HG02588 (cell line): ENCODE results near the gene ARHGEF4.

Source experiments
- ATAC-seq: cut with Tn5 transposase; IDR thresholded peaks from one replicate; pipeline ENCODE4 v1.9.1; 2021; ENCODE audit warnings: mild to moderate bottlenecking, moderate library complexity; ENCODE audit not compliant: unreplicated experiment

The ARHGEF4 gene

GRCh38 chr2:130836501-130837174, at the start of gene ARHGEF4:
ARHGEF4 (plus strand) TSS chr2:130836914; CDS start chr2:130836954, 40 bp downstream.
- ATAC-seq: peak; percentile 57

- no peak for ATAC-seq
Measured at GRCh38 chr2:130787841-130788240, 48.9 kb upstream of the ARHGEF4 start.

- no peak for ATAC-seq
Measured at GRCh38 chr2:130790312-130790711, 46.4 kb upstream of the ARHGEF4 start.

GRCh38 chr2:130790804-130791616, 45.7 kb upstream of the ARHGEF4 start:
- ATAC-seq: no peak

- no peak for ATAC-seq
Measured at GRCh38 chr2:130791617-130791939, 45.1 kb upstream of the ARHGEF4 start.

GRCh38 chr2:130795431-130795830, 41.3 kb upstream of the ARHGEF4 start:
- ATAC-seq: no peak

- no peak for ATAC-seq
Measured at GRCh38 chr2:130796290-130796689, 40.4 kb upstream of the ARHGEF4 start.

- ATAC-seq: peak; percentile 94
Measured at GRCh38 chr2:130797493-130798435, 39.0 kb upstream of the ARHGEF4 start.

- ATAC-seq: no peak
Measured at GRCh38 chr2:130798472-130799218, 38.1 kb upstream of the ARHGEF4 start.

GRCh38 chr2:130799295-130799694, 37.4 kb upstream of the ARHGEF4 start:
- no peak for ATAC-seq

- ATAC-seq: no peak
Measured at GRCh38 chr2:130805613-130806012, 31.1 kb upstream of the ARHGEF4 start.

- no peak for ATAC-seq
Measured at GRCh38 chr2:130806370-130806769, 30.3 kb upstream of the ARHGEF4 start.

- no peak for ATAC-seq
Measured at GRCh38 chr2:130807659-130808385, 28.9 kb upstream of the ARHGEF4 start.

- ATAC-seq: no peak
Measured at GRCh38 chr2:130808482-130809268, 28.0 kb upstream of the ARHGEF4 start.

- no peak for ATAC-seq
Measured at GRCh38 chr2:130810490-130810889, 26.2 kb upstream of the ARHGEF4 start.

GRCh38 chr2:130813722-130814121, 23.0 kb upstream of the ARHGEF4 start:
- ATAC-seq: no peak

- ATAC-seq: no peak
Measured at GRCh38 chr2:130814931-130815680, 21.6 kb upstream of the ARHGEF4 start.

GRCh38 chr2:130818809-130819208, 17.9 kb upstream of the ARHGEF4 start:
- no peak for ATAC-seq
